Nephron progenitor cell (in vitro differentiated cells): ENCODE results near the gene FBXL17.

Source experiments
- DNase-seq: peaks from one replicate; pipeline ENCODE4 v3.0.0; 2021
- H3K27ac Mint-ChIP-seq: 2 replicates; pipeline ENCODE4 v1.8.0; 2021; ENCODE audit warnings: mild to moderate bottlenecking, moderate library complexity, mixed read lengths
- H3K27me3 Mint-ChIP-seq: 2 replicates; pipeline ENCODE4 v1.8.0; 2021; ENCODE audit warnings: mild to moderate bottlenecking, low read depth, mixed read lengths; ENCODE audit not compliant: poor library complexity
- H3K36me3 Mint-ChIP-seq: 2 replicates; pipeline ENCODE4 v1.8.0; 2021; ENCODE audit warnings: low read depth, mixed read lengths
- H3K4me1 Mint-ChIP-seq: 2 replicates; pipeline ENCODE4 v1.8.0; 2021; ENCODE audit warnings: mixed read lengths
- H3K4me3 Mint-ChIP-seq: 2 replicates; pipeline ENCODE4 v1.8.0; 2021; ENCODE audit warnings: mild to moderate bottlenecking, moderate library complexity, mixed read lengths
- H3K9me3 Mint-ChIP-seq: 2 replicates; pipeline ENCODE4 v1.8.0; 2021; ENCODE audit warnings: mild to moderate bottlenecking, moderate library complexity, mixed read lengths
- TF ChIP-seq, protein P1 (sequence below): fragments of 200-600 bp; sonication (generic); IDR thresholded peaks from 2 replicates; pipeline ENCODE4 v1.5.0; 2021; ENCODE audit warnings: antibody characterized with exemption

FBXL17 gene

DNA sequence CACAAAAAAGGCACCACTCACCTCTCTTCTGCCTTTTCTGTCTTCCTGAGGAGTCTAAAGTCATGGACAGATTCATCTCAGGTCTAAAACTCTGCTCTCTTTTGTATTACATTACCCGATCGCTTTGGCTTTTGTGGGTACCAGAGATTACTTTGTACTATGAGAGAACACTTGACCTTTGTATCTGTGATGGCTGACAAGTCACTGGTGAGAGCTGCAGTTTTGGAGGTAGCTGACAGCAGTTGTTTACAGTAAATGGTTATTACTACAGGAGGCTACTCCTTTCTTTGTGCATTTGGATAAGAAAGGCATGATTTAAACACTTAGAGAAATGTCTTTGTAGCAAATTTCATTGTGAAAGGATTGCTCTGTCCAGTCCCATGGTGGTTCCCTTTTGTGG, 307.3 kb downstream of the FBXL17 start:
- Mint-ChIP-seq H3K9me3 (peaks cover 21% of the 10 kb centered on the region), H3K4me1 (peaks cover 8% of the 10 kb centered on the region), H3K27me3 (no peaks in the 10 kb centered on the region), H3K4me3 (no peak overlapping the region), H3K36me3 (peaks cover 34% of the 10 kb centered on the region), H3K27ac (no peak overlapping the region)
- TF ChIP-seq, protein P1, sequence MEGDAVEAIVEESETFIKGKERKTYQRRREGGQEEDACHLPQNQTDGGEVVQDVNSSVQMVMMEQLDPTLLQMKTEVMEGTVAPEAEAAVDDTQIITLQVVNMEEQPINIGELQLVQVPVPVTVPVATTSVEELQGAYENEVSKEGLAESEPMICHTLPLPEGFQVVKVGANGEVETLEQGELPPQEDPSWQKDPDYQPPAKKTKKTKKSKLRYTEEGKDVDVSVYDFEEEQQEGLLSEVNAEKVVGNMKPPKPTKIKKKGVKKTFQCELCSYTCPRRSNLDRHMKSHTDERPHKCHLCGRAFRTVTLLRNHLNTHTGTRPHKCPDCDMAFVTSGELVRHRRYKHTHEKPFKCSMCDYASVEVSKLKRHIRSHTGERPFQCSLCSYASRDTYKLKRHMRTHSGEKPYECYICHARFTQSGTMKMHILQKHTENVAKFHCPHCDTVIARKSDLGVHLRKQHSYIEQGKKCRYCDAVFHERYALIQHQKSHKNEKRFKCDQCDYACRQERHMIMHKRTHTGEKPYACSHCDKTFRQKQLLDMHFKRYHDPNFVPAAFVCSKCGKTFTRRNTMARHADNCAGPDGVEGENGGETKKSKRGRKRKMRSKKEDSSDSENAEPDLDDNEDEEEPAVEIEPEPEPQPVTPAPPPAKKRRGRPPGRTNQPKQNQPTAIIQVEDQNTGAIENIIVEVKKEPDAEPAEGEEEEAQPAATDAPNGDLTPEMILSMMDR: no peak
- DNase-seq: no peak

DNA sequence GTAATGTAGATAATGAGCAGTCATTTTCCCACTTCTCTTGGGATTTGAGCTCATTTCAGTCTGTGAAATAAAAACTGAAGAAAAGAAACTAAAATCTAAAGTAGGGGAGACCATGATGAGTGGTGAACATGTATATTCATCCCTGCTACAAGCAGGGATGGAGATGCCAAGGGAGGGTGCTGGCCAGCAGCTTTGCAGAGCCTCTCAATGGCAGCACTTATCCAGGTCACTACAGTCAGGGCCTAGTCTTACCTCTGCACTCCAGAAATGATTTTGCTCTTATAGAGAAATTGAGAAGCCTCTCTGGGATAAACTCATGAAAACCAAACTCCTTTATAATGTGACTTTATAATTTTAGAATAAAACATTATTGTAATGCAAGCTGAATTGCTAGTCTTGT, 317.6 kb downstream of the FBXL17 start:
- Mint-ChIP-seq H3K27me3 (no peaks in the 10 kb centered on the region), H3K27ac (no peak overlapping the region), H3K9me3 (no peaks in the 10 kb centered on the region), H3K4me3 (no peak overlapping the region), H3K4me1 (peaks cover 6% of the 10 kb centered on the region), H3K36me3 (no peaks in the 10 kb centered on the region)
- DNase-seq: no peak
- TF ChIP-seq, protein P1: no peak

DNA sequence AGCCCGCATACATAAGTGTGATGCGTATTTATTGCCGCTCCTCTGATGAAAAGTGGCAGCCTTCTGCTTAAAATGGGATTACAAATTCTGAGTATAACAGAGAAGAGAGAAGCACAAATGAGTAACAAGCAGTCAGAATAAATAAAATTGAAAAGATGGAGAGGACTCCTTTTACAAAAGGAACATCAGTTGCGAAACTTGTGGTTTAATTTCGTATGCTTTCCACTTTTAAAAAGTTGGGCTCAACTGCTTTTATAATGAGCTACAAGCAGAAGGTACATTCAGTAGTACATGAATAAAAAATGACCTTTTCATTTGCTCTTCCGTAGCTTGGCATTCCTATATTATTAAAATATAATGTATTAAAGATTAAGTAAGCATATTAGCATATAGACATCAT, 320.0 kb downstream of the FBXL17 start:
- TF ChIP-seq, protein P1: no peak

DNA sequence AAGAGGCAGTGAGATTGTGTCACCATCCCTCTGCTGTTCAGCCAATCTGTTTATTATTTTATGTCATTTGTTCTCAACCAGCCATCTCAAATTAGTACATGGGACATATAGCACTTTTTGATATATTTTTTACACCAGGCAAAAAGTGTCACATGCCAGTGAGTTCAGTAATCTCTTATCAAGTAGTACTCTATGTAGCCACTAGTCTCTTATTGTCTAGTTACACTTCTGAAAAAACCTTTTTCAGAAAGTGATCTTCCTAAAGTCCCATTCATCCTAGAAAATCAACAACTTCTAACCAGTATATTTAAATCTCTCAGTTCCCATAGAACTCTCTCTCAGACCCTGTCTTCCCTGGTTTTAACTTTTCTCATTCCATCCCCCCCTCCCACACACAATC, 321.6 kb downstream of the FBXL17 start:
- H3K27me3 Mint-ChIP-seq: no peaks in the 10 kb centered on the region
- H3K9me3 Mint-ChIP-seq: no peaks in the 10 kb centered on the region
- no peak overlapping the region for H3K4me3 Mint-ChIP-seq
- no peak overlapping the region for H3K27ac Mint-ChIP-seq
- H3K36me3 Mint-ChIP-seq: no peaks in the 10 kb centered on the region
- TF ChIP-seq, protein P1: no peak
- H3K4me1 Mint-ChIP-seq: no peaks in the 10 kb centered on the region
- no peak for DNase-seq

More for the DNA sequence above, 320.0 kb downstream of the FBXL17 start:
- no peaks in the 10 kb centered on the region for H3K27me3 Mint-ChIP-seq
- H3K36me3 Mint-ChIP-seq: no peaks in the 10 kb centered on the region
- no peak for DNase-seq
- no peak overlapping the region for H3K4me3 Mint-ChIP-seq
- no peak overlapping the region for H3K27ac Mint-ChIP-seq
- no peaks in the 10 kb centered on the region for H3K4me1 Mint-ChIP-seq
- H3K9me3 Mint-ChIP-seq: no peaks in the 10 kb centered on the region

DNA sequence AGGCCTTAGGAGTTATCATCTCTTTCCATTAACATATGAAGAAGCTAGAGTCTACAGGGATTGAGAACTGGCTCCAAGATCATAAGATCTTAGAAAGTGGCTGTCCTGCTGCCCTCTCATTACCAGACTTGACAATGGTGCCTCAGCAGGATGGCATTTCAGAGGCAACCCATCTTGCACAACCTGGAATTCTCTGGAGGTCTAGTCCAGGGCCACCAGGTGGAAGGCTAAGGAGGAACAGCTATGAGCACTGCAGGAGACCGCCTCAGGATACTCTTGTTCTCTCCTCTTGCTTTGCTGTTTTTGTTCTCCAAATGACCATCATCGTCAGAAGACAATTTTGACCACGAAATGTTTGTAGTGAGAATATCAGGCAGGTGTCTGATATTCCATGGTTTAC, 322.6 kb downstream of the FBXL17 start:
- no peak overlapping the region for H3K27ac Mint-ChIP-seq
- H3K36me3 Mint-ChIP-seq: peaks cover 6% of the 10 kb centered on the region
- no peak overlapping the region for H3K4me3 Mint-ChIP-seq
- peaks cover 6% of the 10 kb centered on the region for H3K9me3 Mint-ChIP-seq
- no peaks in the 10 kb centered on the region for H3K27me3 Mint-ChIP-seq
- no peaks in the 10 kb centered on the region for H3K4me1 Mint-ChIP-seq
- DNase-seq: no peak
- TF ChIP-seq, protein P1: no peak

DNA sequence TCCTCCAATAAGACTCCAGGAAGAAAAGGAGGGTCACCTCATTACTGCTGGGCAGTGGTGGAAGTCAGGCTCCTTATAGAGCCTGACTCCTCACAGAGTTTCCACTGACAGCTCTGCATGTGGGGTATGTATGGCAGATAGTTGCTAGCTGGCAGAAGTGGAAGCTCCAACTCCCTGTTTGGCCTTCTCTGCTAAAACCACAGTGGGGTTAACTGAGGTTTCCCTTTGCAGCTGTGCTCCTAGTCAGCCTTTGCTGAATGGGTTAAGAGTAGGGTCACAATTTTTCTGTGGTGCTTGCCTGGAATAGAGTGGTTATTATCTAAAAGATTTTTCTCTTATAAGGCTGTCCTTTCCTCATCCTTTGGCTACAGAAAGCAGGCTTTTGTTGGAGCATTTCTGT, 327.5 kb downstream of the FBXL17 start:
- Mint-ChIP-seq H3K9me3 (peaks cover 55% of the 10 kb centered on the region), H3K4me3 (no peak overlapping the region), H3K27me3 (peaks cover 5% of the 10 kb centered on the region), H3K4me1 (no peaks in the 10 kb centered on the region), H3K36me3 (peaks cover 55% of the 10 kb centered on the region), H3K27ac (no peak overlapping the region)
- TF ChIP-seq, protein P1: no peak
- DNase-seq: no peak
